ENCODE measurements around the gene TTC3.
"Not testable (repeated sequence)": the region's sequence is repeated elsewhere in the genome, so short reads cannot be mapped to it uniquely, and the experiment has no call there.

The TTC3 gene

DNA sequence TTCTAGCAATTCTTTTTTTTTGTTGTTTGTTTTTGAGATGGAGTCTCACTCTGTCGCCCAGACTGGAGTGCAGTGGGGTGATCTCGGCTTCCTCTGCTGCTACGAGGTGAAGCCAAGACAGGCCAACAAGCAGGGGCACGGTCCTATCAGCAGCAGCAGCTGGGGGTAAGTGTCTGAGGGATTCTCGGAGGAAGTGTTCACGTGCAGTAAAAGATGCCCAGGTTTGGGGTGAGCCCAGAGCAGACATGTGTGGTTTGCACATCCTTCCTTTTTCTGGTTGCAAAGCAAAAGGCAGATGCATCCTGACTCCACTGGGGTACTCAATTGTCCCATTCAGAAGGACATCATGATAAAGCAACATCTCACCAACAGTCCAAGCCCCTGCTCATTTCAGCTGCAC is 27.9 kb upstream of the TTC3 start:
- H3K27ac ChIP-seq (ENCODE audit: low read length), result no peak overlapping the region
- no peak overlapping the region for H3K4me3 ChIP-seq (ENCODE audit: low read depth in 1 of 2, low read length in 2 of 2)
- no peak overlapping the region for H2AFZ ChIP-seq (ENCODE audit: low read depth, low read length)
- H3K9me3 ChIP-seq (ENCODE audit: insufficient read depth, low read length, severe bottlenecking), result no peaks in the 10 kb centered on the region
- H3K36me3 ChIP-seq (ENCODE audit: insufficient read depth, low read length), result no peaks in the 10 kb centered on the region
- no peak for TF ChIP-seq EZH2 (IDR thresholded peaks at IDR 0.05; ENCODE audit: borderline replicate concordance, low read depth, low read length, severe bottlenecking)
- TF ChIP-seq, protein P1, sequence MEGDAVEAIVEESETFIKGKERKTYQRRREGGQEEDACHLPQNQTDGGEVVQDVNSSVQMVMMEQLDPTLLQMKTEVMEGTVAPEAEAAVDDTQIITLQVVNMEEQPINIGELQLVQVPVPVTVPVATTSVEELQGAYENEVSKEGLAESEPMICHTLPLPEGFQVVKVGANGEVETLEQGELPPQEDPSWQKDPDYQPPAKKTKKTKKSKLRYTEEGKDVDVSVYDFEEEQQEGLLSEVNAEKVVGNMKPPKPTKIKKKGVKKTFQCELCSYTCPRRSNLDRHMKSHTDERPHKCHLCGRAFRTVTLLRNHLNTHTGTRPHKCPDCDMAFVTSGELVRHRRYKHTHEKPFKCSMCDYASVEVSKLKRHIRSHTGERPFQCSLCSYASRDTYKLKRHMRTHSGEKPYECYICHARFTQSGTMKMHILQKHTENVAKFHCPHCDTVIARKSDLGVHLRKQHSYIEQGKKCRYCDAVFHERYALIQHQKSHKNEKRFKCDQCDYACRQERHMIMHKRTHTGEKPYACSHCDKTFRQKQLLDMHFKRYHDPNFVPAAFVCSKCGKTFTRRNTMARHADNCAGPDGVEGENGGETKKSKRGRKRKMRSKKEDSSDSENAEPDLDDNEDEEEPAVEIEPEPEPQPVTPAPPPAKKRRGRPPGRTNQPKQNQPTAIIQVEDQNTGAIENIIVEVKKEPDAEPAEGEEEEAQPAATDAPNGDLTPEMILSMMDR (IDR thresholded peaks at IDR 0.05; ENCODE audit: borderline replicate concordance, extremely low read depth, low read length, poor library complexity, severe bottlenecking), result peak; percentile 10
- H3K9ac ChIP-seq (ENCODE audit: low read depth, low read length), result no peak overlapping the region
- H3K4me2 ChIP-seq (ENCODE audit: insufficient read depth, low read length), result peak overlapping the region; percentile 30; the same call in 1 of the 2 replicates
- ATAC-seq (ENCODE audit: insufficient read depth, low read depth) (peak; percentile 100), DNase-seq (peak; percentile 76)
- H4K20me1 ChIP-seq (ENCODE audit: insufficient read depth, low read length), result no peaks in the 10 kb centered on the region
- H3K79me2 ChIP-seq (ENCODE audit: insufficient read depth, low read length), result no peaks in the 10 kb centered on the region
- H3K4me1 ChIP-seq (ENCODE audit: insufficient read depth, low read length), result peaks cover 18% of the 10 kb centered on the region
- no peaks in the 10 kb centered on the region for H3K27me3 ChIP-seq (ENCODE audit: insufficient read depth, low read length, poor library complexity)

DNA sequence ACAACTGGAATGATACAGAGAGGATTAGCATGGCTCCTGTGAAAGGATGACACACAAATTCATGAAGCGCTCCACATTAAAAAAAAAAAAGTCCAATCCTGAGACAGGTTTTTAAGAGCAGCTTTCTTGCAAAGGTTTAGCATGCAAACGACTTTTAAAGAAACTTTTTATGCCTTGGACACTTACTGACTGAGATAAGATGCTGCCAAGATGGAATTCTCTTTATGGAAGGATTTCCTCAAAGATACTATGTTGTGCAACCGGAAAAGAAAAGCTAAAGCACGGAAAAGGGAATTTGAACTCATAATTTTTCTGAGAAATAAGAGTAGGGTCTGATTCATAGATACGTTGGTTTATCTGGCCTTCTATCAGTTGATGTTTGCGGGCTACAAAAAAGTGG is 27.5 kb upstream of the TTC3 start:
- Histone ChIP-seq H3K4me1 (ENCODE audit: insufficient read depth, low read length) (peaks cover 18% of the 10 kb centered on the region), H3K79me2 (ENCODE audit: insufficient read depth, low read length) (no peaks in the 10 kb centered on the region), H3K4me3 (ENCODE audit: low read depth in 1 of 2, low read length in 2 of 2) (no peak overlapping the region), H3K9me3 (ENCODE audit: insufficient read depth, low read length, severe bottlenecking) (no peaks in the 10 kb centered on the region), H3K27me3 (ENCODE audit: insufficient read depth, low read length, poor library complexity) (no peaks in the 10 kb centered on the region), H2AFZ (ENCODE audit: low read depth, low read length) (no peak overlapping the region), H3K36me3 (ENCODE audit: insufficient read depth, low read length) (no peaks in the 10 kb centered on the region), H3K27ac (ENCODE audit: low read length) (no peak overlapping the region), H3K9ac (ENCODE audit: low read depth, low read length) (no peak overlapping the region), H4K20me1 (ENCODE audit: insufficient read depth, low read length) (no peaks in the 10 kb centered on the region), H3K4me2 (ENCODE audit: insufficient read depth, low read length) (peak overlapping the region; percentile 30; the same call in 1 of the 2 replicates)
- no peak for ATAC-seq (ENCODE audit: insufficient read depth, low read depth)
- TF ChIP-seq EZH2 (IDR thresholded peaks at IDR 0.05; ENCODE audit: borderline replicate concordance, low read depth, low read length, severe bottlenecking), result no peak
- TF ChIP-seq, protein P1 (IDR thresholded peaks at IDR 0.05; ENCODE audit: borderline replicate concordance, extremely low read depth, low read length, poor library complexity, severe bottlenecking), result no peak
- no peak for DNase-seq

- no peak overlapping the region for H3K4me2 ChIP-seq (ENCODE audit: insufficient read depth, low read length)
- ATAC-seq (ENCODE audit: insufficient read depth, low read depth) (no peak), DNase-seq (no peak)
- peaks cover 18% of the 10 kb centered on the region for H3K4me1 ChIP-seq (ENCODE audit: insufficient read depth, low read length)
- H2AFZ ChIP-seq (ENCODE audit: low read depth, low read length), result no peak overlapping the region
- H3K27ac ChIP-seq (ENCODE audit: low read length), result no peak overlapping the region
- H3K36me3 ChIP-seq (ENCODE audit: insufficient read depth, low read length), result no peaks in the 10 kb centered on the region
- TF ChIP-seq, protein P1 (IDR thresholded peaks at IDR 0.05; ENCODE audit: borderline replicate concordance, extremely low read depth, low read length, poor library complexity, severe bottlenecking), result no peak
- TF ChIP-seq EZH2 (IDR thresholded peaks at IDR 0.05; ENCODE audit: borderline replicate concordance, low read depth, low read length, severe bottlenecking), result no peak
- no peak overlapping the region for H3K4me3 ChIP-seq (ENCODE audit: low read depth in 1 of 2, low read length in 2 of 2)
- H3K9ac ChIP-seq (ENCODE audit: low read depth, low read length), result no peak overlapping the region
- no peaks in the 10 kb centered on the region for H4K20me1 ChIP-seq (ENCODE audit: insufficient read depth, low read length)
- no peaks in the 10 kb centered on the region for H3K27me3 ChIP-seq (ENCODE audit: insufficient read depth, low read length, poor library complexity)
- no peaks in the 10 kb centered on the region for H3K79me2 ChIP-seq (ENCODE audit: insufficient read depth, low read length)
- no peaks in the 10 kb centered on the region for H3K9me3 ChIP-seq (ENCODE audit: insufficient read depth, low read length, severe bottlenecking)
Observed at GRCh38 chr21:37047079-37047478, 26.0 kb upstream of the TTC3 start.

DNA sequence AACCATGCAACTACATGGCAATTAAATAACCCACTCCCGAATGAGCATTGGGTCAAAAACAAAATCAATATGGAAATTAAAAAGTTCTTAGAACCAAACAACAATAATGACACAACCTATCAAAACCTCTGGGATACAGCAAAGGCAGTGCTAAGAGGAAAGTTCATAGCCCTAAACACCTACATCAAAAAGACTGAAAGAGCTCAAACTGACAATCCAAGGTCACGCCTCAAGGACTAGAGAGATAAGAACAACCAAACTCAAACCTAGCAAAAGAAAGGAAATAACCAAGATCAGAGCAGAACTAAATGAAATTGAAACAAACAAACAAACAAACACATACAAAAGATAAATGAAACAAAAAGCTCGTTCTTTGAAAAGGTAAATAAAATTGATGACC is 23.3 kb upstream of the TTC3 start:
- H3K27ac ChIP-seq (ENCODE audit: low read length); H4K20me1 ChIP-seq (ENCODE audit: insufficient read depth, low read length); ATAC-seq (ENCODE audit: insufficient read depth, low read depth); H3K4me3 ChIP-seq (ENCODE audit: low read depth in 1 of 2, low read length in 2 of 2); H3K9ac ChIP-seq (ENCODE audit: low read depth, low read length); H3K36me3 ChIP-seq (ENCODE audit: insufficient read depth, low read length); H3K4me2 ChIP-seq (ENCODE audit: insufficient read depth, low read length); DNase-seq; H2AFZ ChIP-seq (ENCODE audit: low read depth, low read length); H3K27me3 ChIP-seq (ENCODE audit: insufficient read depth, low read length, poor library complexity); H3K9me3 ChIP-seq (ENCODE audit: insufficient read depth, low read length, severe bottlenecking); H3K79me2 ChIP-seq (ENCODE audit: insufficient read depth, low read length): not testable (repeated sequence)
- H3K4me1 ChIP-seq (ENCODE audit: insufficient read depth, low read length), result peaks cover 11% of the 10 kb centered on the region

Data from DND-41 (cell line).